ENCODE measurements around the gene COPZ1.

Gene COPZ1

GRCh38 chr12:54385251-54385914 is 60.5 kb downstream of the COPZ1 start:
- Histone ChIP-seq H4K8ac (ENCODE audit: low read depth, low read length) (peak overlapping the region; percentile 71), H4K91ac (ENCODE audit: low read depth, low read length) (peak overlapping the region; percentile 96), H2AK5ac (ENCODE audit: low read length) (peak overlapping the region; percentile 92), H2BK120ac (ENCODE audit: insufficient read depth, low read length, poor library complexity) (peak overlapping the region; percentile 54), H3K27me3 (ENCODE audit: insufficient read depth, low read length) (no peaks in the 10 kb centered on the region), H2AFZ (ENCODE audit: insufficient read depth, low read length, poor library complexity) (peak overlapping the region; percentile 43), H3K18ac (ENCODE audit: low read length) (peak overlapping the region; percentile 81), H3K4ac (ENCODE audit: low read depth, low read length) (peak overlapping the region; percentile 61), H3K4me3 (ENCODE audit: low read depth, low read length) (no peak overlapping the region), H3K4me2 (ENCODE audit: low read length) (peak overlapping the region; percentile 27), H3K23ac (ENCODE audit: low read length) (no peak overlapping the region), H3K36me3 (ENCODE audit: control insufficient read depth in 1 of 2, insufficient read depth in 2 of 2, low read length in 2 of 2) (peaks cover 3 to 6% of the 10 kb centered on the region in 2 experiments), H3K79me1 (ENCODE audit: low read length) (peaks cover 49% of the 10 kb centered on the region), H3K9ac (ENCODE audit: low read length) (no peak overlapping the region), H3K14ac (ENCODE audit: low read length) (peak overlapping the region; percentile 93), H3K9me3 (ENCODE audit: insufficient read depth, low read depth, low read length) (no peaks in the 10 kb centered on the region), H2BK12ac (ENCODE audit: low read length) (peak overlapping the region; percentile 5), H3K79me2 (ENCODE audit: control insufficient read depth, insufficient read depth, low read length, poor library complexity) (peaks cover 13% of the 10 kb centered on the region), H3K27ac (ENCODE audit: low read depth, low read length) (peak overlapping the region; percentile 81), H4K12ac (ENCODE audit: low read depth, low read length) (peak overlapping the region; percentile 65), H2BK5ac (ENCODE audit: low read depth, low read length, poor library complexity) (peak overlapping the region; percentile 84), H3K4me1 (ENCODE audit: control insufficient read depth in 1 of 2, insufficient read depth in 2 of 2, low read length in 2 of 2) (peaks cover 57 to 61% of the 10 kb centered on the region in 2 experiments)
- peak in 1 of 2 donors; percentile 29 for DNase-seq
- no CpG with 5 or more reads among the region's 10 CpGs for WGBS (ENCODE audit: extremely low coverage, insufficient coverage, insufficient read length)

GRCh38 chr12:54386403-54387113 is 61.6 kb downstream of the COPZ1 start:
- Histone ChIP-seq H3K27me3 (ENCODE audit: insufficient read depth, low read length) (no peaks in the 10 kb centered on the region), H3K4ac (ENCODE audit: low read depth, low read length) (peak overlapping the region; percentile 36), H3K79me2 (ENCODE audit: control insufficient read depth, insufficient read depth, low read length, poor library complexity) (peaks cover 17% of the 10 kb centered on the region), H3K36me3 (ENCODE audit: control insufficient read depth in 1 of 2, insufficient read depth in 2 of 2, low read length in 2 of 2) (peaks cover 3 to 5% of the 10 kb centered on the region in 2 experiments), H2AK5ac (ENCODE audit: low read length) (no peak overlapping the region), H2AFZ (ENCODE audit: insufficient read depth, low read length, poor library complexity) (no peak overlapping the region), H4K91ac (ENCODE audit: low read depth, low read length) (peak overlapping the region; percentile 90), H3K18ac (ENCODE audit: low read length) (peak overlapping the region; percentile 69), H3K4me2 (ENCODE audit: low read length) (peak overlapping the region; percentile 11), H3K23ac (ENCODE audit: low read length) (no peak overlapping the region), H3K79me1 (ENCODE audit: low read length) (peaks cover 55% of the 10 kb centered on the region), H3K9me3 (ENCODE audit: insufficient read depth, low read depth, low read length) (no peaks in the 10 kb centered on the region), H3K14ac (ENCODE audit: low read length) (peak overlapping the region; percentile 85), H4K12ac (ENCODE audit: low read depth, low read length) (no peak overlapping the region), H3K4me3 (ENCODE audit: low read depth, low read length) (no peak overlapping the region), H2BK120ac (ENCODE audit: insufficient read depth, low read length, poor library complexity) (peak overlapping the region; percentile 84), H4K8ac (ENCODE audit: low read depth, low read length) (peak overlapping the region; percentile 26), H3K27ac (ENCODE audit: low read depth, low read length) (peak overlapping the region; percentile 95), H3K9ac (ENCODE audit: low read length) (no peak overlapping the region), H2BK12ac (ENCODE audit: low read length) (peak overlapping the region; percentile 81), H3K4me1 (ENCODE audit: control insufficient read depth in 1 of 2, insufficient read depth in 2 of 2, low read length in 2 of 2) (peaks cover 57 to 63% of the 10 kb centered on the region in 2 experiments), H2BK5ac (ENCODE audit: low read depth, low read length, poor library complexity) (peak overlapping the region; percentile 87)
- no CpG with 5 or more reads among the region's 3 CpGs for WGBS (ENCODE audit: extremely low coverage, insufficient coverage, insufficient read length)
- peak in 1 of 2 donors; percentile 63 for DNase-seq

- peak overlapping the region; percentile 79 for H3K18ac ChIP-seq (ENCODE audit: low read length)
- WGBS (ENCODE audit: extremely low coverage, insufficient coverage, insufficient read length): no CpG with 5 or more reads among the region's 3 CpGs
- H3K27ac ChIP-seq (ENCODE audit: low read depth, low read length): peak overlapping the region; percentile 95
- H3K27me3 ChIP-seq (ENCODE audit: insufficient read depth, low read length): no peaks in the 10 kb centered on the region
- peak overlapping the region; percentile 87 for H2BK5ac ChIP-seq (ENCODE audit: low read depth, low read length, poor library complexity)
- peak overlapping the region; percentile 84 for H2BK120ac ChIP-seq (ENCODE audit: insufficient read depth, low read length, poor library complexity)
- H2BK12ac ChIP-seq (ENCODE audit: low read length): peak overlapping the region; percentile 81
- H3K4ac ChIP-seq (ENCODE audit: low read depth, low read length): peak overlapping the region; percentile 60
- H3K79me2 ChIP-seq (ENCODE audit: control insufficient read depth, insufficient read depth, low read length, poor library complexity): peaks cover 17% of the 10 kb centered on the region
- H2AFZ ChIP-seq (ENCODE audit: insufficient read depth, low read length, poor library complexity): no peak overlapping the region
- H3K4me2 ChIP-seq (ENCODE audit: low read length): no peak overlapping the region
- peak overlapping the region; percentile 6 for H3K9ac ChIP-seq (ENCODE audit: low read length)
- peaks cover 57 to 68% of the 10 kb centered on the region in 2 experiments for H3K4me1 ChIP-seq (ENCODE audit: control insufficient read depth in 1 of 2, insufficient read depth in 2 of 2, low read length in 2 of 2)
- H4K91ac ChIP-seq (ENCODE audit: low read depth, low read length): peak overlapping the region; percentile 90
- H3K23ac ChIP-seq (ENCODE audit: low read length): no peak overlapping the region
- peak overlapping the region; percentile 65 for H2AK5ac ChIP-seq (ENCODE audit: low read length)
- no peak for DNase-seq
- H3K4me3 ChIP-seq (ENCODE audit: low read depth, low read length): no peak overlapping the region
- no peaks in the 10 kb centered on the region for H3K9me3 ChIP-seq (ENCODE audit: insufficient read depth, low read depth, low read length)
- peak overlapping the region; percentile 13 for H4K12ac ChIP-seq (ENCODE audit: low read depth, low read length)
- H3K79me1 ChIP-seq (ENCODE audit: low read length): peaks cover 55% of the 10 kb centered on the region
- peaks cover 3 to 5% of the 10 kb centered on the region in 2 experiments for H3K36me3 ChIP-seq (ENCODE audit: control insufficient read depth in 1 of 2, insufficient read depth in 2 of 2, low read length in 2 of 2)
- peak overlapping the region; percentile 78 for H4K8ac ChIP-seq (ENCODE audit: low read depth, low read length)
- peak overlapping the region; percentile 66 for H3K14ac ChIP-seq (ENCODE audit: low read length)
Observed at GRCh38 chr12:54387114-54387467, 62.2 kb downstream of the COPZ1 start.

- H3K79me1 ChIP-seq (ENCODE audit: low read length): peaks cover 55% of the 10 kb centered on the region
- no peak overlapping the region for H2AFZ ChIP-seq (ENCODE audit: insufficient read depth, low read length, poor library complexity)
- DNase-seq: no peak
- peaks cover 17% of the 10 kb centered on the region for H3K79me2 ChIP-seq (ENCODE audit: control insufficient read depth, insufficient read depth, low read length, poor library complexity)
- no CpG with 5 or more reads among the region's 4 CpGs for whole genome bisulfite sequencing (ENCODE audit: extremely low coverage, insufficient coverage, insufficient read length)
- no peak overlapping the region for H3K4ac ChIP-seq (ENCODE audit: low read depth, low read length)
- peak overlapping the region; percentile 50 for H2BK120ac ChIP-seq (ENCODE audit: insufficient read depth, low read length, poor library complexity)
- H3K23ac ChIP-seq (ENCODE audit: low read length): no peak overlapping the region
- peak overlapping the region; percentile 95 for H3K27ac ChIP-seq (ENCODE audit: low read depth, low read length)
- peaks cover 55 to 68% of the 10 kb centered on the region in 2 experiments for H3K4me1 ChIP-seq (ENCODE audit: control insufficient read depth in 1 of 2, insufficient read depth in 2 of 2, low read length in 2 of 2)
- no peaks in the 10 kb centered on the region for H3K9me3 ChIP-seq (ENCODE audit: insufficient read depth, low read depth, low read length)
- no peak overlapping the region for H3K9ac ChIP-seq (ENCODE audit: low read length)
- H3K27me3 ChIP-seq (ENCODE audit: insufficient read depth, low read length): no peaks in the 10 kb centered on the region
- H3K4me2 ChIP-seq (ENCODE audit: low read length): peak overlapping the region; percentile 18
- H3K18ac ChIP-seq (ENCODE audit: low read length): peak overlapping the region; percentile 86
- peak overlapping the region; percentile 88 for H2BK5ac ChIP-seq (ENCODE audit: low read depth, low read length, poor library complexity)
- no peak overlapping the region for H4K12ac ChIP-seq (ENCODE audit: low read depth, low read length)
- peak overlapping the region; percentile 71 for H4K8ac ChIP-seq (ENCODE audit: low read depth, low read length)
- peak overlapping the region; percentile 74 for H3K14ac ChIP-seq (ENCODE audit: low read length)
- peak overlapping the region; percentile 72 for H4K91ac ChIP-seq (ENCODE audit: low read depth, low read length)
- H2AK5ac ChIP-seq (ENCODE audit: low read length): peak overlapping the region; percentile 86
- peaks cover 0 to 5% of the 10 kb centered on the region in 2 experiments for H3K36me3 ChIP-seq (ENCODE audit: control insufficient read depth in 1 of 2, insufficient read depth in 2 of 2, low read length in 2 of 2)
- peak overlapping the region; percentile 78 for H2BK12ac ChIP-seq (ENCODE audit: low read length)
- H3K4me3 ChIP-seq (ENCODE audit: low read depth, low read length): no peak overlapping the region
Observed at GRCh38 chr12:54388237-54389133, 63.6 kb downstream of the COPZ1 start.

All from trophoblast cell (in vitro differentiated cells and primary cell).